HL-60 (cell line): ENCODE measurements around the gene R3HDM1.

ENCODE experiments used
- CTCF ChIP-seq: IDR thresholded peaks from one replicate; pipeline ENCODE4 v1.5.1; 2011; ENCODE audit warnings: low read length, control low read depth, inconsistent platforms; ENCODE audit not compliant: insufficient read depth
- POLR2AphosphoS5 ChIP-seq: IDR thresholded peaks from 2 replicates; pipeline ENCODE4 v1.6.1; 2012; ENCODE audit warnings: low read depth
- REST ChIP-seq: IDR thresholded peaks from 2 replicates; pipeline ENCODE4 v1.6.1; 2012; ENCODE audit warnings: low read depth; ENCODE audit not compliant: insufficient replicate concordance

DNA sequence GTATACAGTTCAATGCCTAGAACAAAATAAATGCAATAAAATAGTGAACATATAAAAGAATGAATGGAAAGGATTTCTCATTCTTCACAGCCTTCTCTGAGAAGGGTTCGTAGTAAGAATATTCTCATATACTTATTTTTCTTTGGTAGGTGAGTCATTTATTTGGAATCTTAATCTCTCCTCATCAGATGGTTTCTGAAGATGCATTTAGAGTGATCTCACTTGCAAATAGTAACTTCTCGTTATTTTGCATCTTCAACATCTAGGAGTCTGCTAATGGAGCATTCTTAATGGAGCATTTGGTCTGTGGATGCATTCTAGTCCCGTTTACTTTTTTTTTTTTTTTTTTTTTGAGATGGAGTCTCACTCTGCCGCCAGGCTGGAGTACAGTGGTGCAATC lies 214.3 kb downstream of the R3HDM1 start:
- no peak for TF ChIP-seq CTCF
- no peak for TF ChIP-seq POLR2AphosphoS5
- TF ChIP-seq REST: no peak
